Renal cortex interstitium (tissue), 11 donors: ENCODE data around the gene SNAPC4. TPM values are rescaled to one million over a fixed set of nuclear protein-coding genes. Genes with fewer than 3 reads are reported as not detected.
"Not testable (repeated sequence)": the region's sequence is repeated elsewhere in the genome, so short reads cannot be mapped to it uniquely, and the experiment has no call there.

Experiments
- DNase-seq, 11 donors: peaks; one replicate each; pipeline ENCODE4 v3.0.0-alpha.2; 2013; ENCODE audit warnings: low read depth in 9 of 11, low spot score in 4 of 11; ENCODE audit errors: extremely low read depth in 1 of 11
- polyA plus RNA-seq, 3 donors: library from polyadenylated mRNA; unstranded; fragments of 120-200 nt; gene quantifications; one replicate each; pipeline ENCODE4 v1.2.1, GENCODE V29; 2013; ENCODE audit not compliant: insufficient read length in 3 of 3

Gene SNAPC4
- polyA plus RNA-seq, 3 donors: 10.0 to 14.8 (median 13.6) TPM

- no peak for DNase-seq
These were observed 34.7 kb upstream of the SNAPC4 start for GRCh38 chr9:136434580-136435169.

- no peak for DNase-seq
These were observed 34.0 kb upstream of the SNAPC4 start for GRCh38 chr9:136433849-136434579.

DNA sequence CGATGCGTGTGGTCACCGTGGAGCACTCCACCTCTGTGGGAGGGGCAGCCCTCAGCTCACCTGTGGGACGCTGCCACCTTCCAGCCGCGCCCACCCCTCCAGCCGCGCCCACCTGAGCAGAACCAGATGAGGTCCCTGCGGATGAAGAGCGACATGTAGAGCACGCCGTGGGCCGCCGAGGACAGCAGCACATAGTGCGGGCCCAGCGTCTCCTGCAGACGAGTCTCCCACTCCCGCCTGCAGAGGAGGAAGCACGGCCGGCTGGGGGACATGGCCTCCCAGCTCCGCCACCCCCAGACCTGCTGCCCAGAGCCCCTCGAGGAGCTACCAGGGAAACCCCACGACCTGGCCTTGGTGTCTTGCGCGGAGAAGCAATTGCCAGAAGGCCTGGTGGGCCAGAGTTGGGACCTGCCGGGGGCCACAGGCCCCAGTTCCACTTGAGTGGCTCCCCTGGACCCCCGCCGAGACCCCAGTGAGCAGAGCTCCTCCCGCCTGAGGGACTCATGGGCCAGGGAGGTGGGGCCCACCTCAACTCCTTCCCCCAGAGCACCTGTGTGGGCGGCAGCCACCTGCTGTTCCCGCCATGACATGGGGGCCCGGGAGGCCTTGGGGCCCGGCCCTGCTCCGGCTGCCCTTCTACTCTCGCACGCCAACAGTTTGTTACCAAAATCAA lies 33.2 kb upstream of the SNAPC4 start:
- no peak for DNase-seq

DNA sequence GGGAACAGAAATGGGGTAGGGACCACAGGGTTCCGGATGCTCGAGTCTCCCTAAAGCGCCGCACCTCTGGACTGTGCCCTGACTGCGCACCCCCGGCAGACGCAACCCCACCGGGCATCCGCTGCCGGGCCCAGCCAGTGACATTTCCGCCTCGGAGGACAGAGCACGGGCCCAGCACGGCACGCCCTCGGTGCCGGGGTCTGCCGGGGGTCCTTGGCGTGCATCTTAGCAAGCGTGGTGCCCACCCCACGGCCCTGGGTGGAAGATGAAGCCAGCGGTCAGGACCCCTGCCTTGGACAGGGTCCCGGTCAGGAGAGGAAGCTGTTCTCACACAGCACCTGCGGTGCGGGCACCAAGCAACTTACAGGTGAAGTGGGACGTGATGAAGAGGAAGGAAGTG lies 32.6 kb upstream of the SNAPC4 start:
- DNase-seq: no peak

DNA sequence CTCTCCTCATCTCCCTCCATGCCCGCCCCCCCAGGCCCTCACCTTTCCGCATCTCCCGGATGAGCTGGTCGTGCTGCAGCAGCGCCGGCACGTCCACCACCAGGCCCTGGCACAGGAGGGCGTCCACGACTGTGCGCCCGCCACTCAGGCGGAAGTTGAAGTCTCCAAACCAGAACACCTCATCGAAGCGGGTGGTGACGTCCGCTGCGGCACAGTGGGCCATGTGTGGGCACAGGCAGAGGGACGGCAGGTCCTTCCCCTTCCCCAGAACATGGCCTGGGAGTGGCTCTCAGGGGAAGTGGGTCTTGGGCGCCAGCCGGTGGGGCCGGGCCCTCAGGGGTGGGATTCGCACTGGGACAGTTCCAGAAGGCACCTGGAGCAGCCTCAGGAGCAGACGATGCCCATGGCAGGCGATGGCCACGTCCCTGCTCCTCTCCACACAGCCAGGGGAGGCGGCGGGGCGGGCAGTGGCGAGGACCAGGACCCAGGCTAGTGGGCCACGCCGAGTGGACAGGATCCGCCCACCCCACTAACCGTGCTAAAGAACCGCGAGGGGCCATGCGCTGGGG lies 31.9 kb upstream of the SNAPC4 start:
- DNase-seq: no peak

DNA sequence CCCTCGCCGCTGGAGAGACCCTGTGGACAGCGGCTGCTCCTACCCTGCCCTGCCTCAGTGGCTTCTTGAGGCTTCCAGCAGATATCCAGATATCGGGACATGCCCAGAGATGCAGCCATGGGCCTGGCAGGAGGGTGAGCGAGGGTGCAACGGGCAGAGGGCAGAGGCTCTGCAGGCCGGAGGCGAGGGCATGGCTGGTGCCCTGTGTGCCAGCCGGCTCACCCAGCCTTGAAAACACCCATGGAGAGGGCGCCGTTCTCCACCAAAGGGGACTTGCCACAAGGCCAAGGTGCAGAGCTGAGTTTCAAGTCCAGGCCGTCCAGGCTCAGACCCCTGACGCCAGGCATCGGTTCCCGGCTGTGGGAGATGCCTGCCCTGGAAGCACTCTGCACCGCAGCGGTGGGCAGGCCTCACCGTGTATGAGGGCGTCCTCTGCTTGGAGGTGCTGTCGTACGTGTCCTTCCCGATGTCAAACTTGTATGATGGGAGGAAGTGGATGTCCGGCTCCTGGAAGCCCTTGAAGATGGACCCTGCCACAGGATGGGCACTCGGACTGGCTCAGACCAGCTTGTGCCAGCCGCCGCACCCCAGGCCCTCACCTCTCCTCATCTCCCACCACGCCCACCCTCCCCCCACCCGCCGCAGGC lies 30.7 kb upstream of the SNAPC4 start:
- no peak for DNase-seq

- no peak for DNase-seq
These were observed 29.9 kb upstream of the SNAPC4 start for GRCh38 chr9:136429683-136430491.

GRCh38 chr9:136429075-136429628 lies 29.2 kb upstream of the SNAPC4 start:
- no peak for DNase-seq

- DNase-seq: no peak
These were observed 26.8 kb upstream of the SNAPC4 start for GRCh38 chr9:136426787-136427186.

DNA sequence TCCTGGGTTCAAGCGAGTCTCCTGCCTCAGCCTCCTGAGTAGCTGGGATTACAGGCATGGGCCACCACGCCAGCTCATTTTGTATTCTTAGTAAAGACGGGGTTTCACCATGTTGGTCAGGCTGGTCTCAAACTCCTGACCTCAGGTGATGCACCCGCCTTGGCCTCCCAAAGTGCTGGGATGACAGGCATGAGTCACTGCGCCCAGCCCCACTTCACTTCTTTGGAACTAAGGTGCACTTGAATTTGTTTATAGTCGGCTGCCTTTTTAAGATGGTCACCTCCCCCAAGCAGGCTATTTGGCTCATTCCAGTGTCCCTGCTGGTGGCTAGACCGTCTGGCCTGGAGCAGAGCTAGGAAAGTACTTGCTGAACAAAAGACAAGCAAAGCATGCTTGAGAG lies 25.4 kb upstream of the SNAPC4 start:
- not testable (repeated sequence) for DNase-seq

GRCh38 chr9:136424750-136425362 lies 24.9 kb upstream of the SNAPC4 start:
- DNase-seq: no peak

DNA sequence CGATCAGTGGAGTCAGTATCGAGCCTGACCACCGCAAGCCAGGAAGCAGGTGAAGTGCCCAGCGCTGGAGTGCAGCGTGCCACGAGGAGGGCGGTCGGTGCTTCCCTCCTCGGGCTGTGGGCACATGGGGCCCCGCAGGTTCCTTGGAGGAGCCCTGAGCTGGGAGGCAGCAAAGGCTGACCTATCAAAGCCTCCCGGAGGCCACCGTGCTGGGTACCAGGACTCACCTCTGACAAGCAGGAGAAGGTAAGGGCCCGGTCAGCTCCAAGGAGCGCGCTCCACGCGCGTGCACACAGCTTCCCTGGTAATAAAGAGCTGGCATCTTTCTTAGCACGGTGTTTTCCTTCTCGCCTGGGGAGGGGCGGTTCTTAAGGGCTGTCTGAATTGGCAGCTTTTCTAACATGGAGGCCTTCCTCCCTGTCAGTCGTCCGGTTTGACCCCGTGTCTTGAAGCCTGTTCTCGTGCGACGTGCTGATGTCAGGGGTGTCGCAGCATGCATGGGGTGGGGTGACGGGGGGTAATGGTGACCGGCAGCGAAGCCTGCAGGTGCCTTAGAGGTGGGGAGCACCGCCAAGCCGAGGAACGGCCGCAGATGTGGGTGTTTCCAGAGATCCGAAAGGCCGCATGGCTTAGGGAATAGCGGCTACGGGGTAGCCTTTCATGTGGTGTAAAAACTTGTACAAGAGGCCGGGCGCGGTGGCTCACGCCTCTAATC lies 23.6 kb upstream of the SNAPC4 start:
- DNase-seq: no peak

DNA sequence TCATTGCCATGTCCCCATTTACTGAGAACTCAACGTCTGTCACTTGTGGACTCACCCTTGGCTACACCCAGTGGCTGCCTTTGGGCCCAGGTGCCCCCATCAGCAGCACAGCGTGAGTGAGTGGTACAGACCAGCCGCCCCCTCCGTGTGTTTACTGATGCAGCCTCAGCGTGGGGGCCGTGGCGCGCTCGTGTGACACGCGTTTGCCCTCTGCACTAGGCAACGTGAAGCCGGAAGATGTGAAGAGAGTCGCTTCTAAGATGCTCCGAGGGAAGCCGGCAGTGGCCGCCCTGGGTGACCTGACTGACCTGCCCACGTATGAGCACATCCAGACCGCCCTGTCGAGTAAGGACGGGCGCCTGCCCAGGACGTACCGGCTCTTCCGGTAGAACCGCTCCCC lies 22.9 kb upstream of the SNAPC4 start:
- DNase-seq: no peak

DNA sequence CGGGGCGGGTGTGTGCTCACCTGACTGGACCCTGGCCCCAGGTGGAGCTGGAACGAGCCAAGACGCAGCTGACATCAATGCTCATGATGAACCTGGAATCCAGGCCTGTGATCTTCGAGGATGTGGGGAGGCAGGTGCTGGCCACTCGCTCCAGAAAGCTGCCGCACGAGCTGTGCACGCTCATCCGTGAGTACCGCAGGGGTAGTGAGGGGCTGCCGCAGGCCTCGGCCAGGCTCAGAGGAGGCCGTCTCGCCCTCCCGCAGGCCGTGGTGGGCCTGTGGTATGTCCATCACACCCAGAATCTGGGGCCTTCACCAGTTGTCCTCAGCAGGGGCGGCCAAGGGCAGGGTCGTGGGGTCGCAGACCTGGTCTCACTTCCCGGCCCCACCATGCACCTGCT lies 21.8 kb upstream of the SNAPC4 start:
- no peak for DNase-seq

GRCh38 chr9:136419092-136419420 lies 19.1 kb upstream of the SNAPC4 start:
- DNase-seq: no peak

DNA sequence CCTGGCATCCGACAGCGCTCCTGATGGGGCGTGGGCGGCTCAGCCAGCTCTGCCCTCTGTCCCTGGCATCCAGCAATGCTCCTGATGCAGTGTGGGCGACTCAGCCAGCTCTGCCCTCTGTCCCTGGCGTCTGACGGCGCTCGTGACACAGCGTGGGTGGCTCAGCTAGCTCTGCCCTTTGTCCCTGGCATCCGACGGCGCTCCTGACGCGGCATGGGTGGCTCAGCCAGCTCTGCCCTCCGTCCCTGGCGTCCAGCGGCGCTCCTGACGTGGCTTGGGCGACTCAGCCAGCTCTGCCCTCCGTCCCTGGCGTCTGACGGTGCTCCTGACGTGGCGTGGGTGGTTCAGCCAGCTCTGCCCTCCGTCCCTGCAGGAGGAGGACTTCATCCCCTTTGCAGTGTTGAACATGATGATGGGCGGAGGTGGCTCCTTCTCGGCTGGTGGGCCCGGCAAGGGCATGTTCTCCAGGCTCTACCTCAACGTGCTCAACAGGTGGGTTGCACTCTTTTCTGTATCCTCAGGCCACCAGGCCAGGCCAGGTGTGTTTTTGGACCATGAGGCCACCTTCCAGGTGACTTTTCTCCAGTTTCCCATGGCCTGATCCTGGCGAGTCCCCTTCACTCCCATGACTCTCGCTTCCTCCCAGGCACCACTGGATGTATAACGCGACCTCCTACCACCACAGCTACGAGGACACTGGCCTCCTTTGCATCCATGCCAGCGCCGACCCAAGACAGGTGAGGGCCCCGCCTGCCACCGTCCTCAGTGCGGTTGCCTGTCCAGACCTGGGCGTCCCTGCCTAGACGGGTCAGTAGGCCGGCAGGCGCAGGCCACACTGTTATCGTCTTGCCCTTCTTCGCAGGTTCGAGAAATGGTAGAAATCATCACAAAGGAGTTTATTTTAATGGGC lies 18.5 kb upstream of the SNAPC4 start:
- no peak for DNase-seq

GRCh38 chr9:136416914-136417313 lies 16.9 kb upstream of the SNAPC4 start:
- DNase-seq: no peak
